NCI-H2196 (cell line): ENCODE measurements around the gene CYP2S1.

Experiments
- DNase-seq: peaks from one replicate; lab custom pipeline; 2025; ENCODE audit not compliant: unreplicated experiment; lab: John Stamatoyannopoulos, UW

The CYP2S1 gene

DNA sequence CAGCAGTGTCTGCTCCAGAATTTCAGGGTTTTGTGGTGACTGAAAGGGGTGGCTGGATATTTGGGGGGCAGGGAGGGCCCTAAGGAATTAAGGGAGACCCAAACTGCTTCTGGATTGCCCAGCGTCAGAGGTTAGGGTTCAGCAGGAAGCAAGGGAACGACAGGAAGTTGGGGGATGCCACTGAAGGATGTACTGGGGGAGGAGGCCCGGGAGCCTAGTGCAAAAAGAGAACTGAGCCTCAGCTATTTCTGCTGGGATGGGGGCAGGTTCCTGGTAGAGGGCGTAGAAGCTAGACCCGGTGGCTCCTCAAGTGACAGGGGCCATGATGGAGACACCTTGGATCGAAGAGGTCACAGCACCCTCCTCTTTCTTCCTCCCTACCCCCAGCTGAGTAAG is 1.1 kb downstream of the CYP2S1 start:
- DNase-seq = no peak

DNA sequence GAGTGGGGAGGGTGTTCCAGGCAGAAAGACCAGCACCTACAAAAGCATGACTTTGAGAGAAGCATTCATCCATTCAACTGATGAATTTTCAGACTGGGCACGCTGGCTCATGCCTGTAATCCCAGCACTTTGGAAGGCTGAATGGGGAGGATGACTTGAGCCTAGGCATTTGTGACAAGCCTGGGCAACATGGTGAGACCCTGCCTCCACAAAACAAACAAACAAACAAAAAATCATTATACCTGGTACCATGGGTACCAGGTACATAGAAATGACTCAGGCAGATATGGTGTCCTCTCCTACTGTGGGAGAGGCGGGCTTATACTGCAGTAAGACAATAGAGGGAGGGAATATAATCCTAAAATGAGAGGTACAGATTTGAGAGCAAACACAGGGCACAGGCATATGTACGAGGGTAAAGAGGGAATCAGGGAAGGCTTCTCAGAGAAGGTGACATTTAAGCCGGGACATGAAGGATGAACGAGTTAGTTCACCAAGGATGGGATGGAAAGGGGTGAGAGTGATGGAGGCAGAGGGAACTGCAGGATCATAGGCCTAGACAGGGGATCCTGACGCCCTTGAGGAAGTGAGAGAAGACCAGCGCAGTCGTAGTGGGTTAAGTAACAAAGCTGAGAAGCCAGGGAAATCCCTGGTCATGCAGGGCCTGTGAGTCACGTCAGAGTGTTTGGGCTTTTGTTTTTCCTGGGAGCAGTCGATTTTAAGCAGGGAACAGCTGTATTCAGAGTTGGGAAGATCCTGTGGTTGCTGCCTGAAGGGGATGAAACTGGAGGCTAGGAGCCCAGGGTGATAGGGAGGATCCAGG is 2.9 kb downstream of the CYP2S1 start:
- DNase-seq = no peak

DNA sequence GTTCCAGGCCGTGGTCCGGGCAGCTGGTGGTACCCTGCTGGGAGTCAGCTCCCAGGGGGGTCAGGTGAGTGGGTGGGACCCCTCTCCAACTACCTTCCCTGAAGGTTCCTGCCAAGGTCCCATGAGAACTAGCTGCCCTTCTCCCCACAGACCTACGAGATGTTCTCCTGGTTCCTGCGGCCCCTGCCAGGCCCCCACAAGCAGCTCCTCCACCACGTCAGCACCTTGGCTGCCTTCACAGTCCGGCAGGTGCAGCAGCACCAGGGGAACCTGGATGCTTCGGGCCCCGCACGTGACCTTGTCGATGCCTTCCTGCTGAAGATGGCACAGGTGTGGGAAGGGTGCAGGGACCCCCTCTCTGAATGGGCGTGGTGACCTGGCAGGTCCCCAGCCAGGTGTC is 5.5 kb downstream of the CYP2S1 start:
- DNase-seq = no peak

DNA sequence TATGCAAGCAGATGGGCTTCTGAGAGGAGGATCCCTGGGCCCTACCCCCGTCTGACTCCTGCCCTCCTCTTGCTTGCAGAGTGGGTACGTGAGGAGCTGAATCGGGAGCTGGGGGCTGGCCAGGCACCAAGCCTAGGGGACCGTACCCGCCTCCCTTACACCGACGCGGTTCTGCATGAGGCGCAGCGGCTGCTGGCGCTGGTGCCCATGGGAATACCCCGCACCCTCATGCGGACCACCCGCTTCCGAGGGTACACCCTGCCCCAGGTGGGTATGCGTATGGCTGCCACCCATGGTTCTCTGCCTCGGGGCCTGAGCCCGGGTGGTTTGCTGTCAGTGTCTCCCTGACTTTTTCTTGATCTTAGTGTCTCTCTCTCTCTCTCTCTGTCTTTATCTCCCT is 10.4 kb downstream of the CYP2S1 start:
- no peak for DNase-seq

DNA sequence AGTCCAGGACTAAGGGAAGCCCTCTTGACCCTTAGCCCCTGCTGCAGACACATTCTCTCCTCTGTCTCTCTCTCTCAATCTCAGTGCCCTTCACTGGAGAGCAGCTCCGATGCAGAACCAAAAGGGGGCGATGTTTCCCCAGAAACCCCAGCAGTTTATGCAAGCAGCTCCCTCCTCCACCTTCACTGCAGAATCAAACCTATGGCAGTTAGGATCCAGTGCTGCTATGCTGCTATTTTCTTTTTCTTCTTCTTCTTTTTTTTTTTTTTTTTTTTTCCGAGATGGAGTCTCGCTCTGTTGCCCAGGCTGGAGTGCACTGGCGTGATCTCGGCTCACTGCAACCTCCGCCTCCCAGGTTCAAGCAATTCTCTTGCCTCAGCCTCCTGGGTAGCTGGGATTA is 11.3 kb downstream of the CYP2S1 start:
- DNase-seq = peak; percentile 65

DNA sequence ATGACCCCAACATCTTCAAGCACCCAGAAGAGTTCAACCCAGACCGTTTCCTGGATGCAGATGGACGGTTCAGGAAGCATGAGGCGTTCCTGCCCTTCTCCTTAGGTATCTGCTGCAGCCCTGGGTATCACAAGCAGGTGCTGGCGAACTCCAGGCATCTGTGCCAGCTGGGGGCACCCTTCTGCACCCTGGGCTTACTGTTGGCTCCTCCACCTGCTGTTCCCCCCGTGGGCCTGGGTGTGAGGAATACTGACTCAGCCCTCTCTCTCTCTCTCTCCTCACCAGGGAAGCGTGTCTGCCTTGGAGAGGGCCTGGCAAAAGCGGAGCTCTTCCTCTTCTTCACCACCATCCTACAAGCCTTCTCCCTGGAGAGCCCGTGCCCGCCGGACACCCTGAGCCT is 13.0 kb downstream of the CYP2S1 start:
- DNase-seq = peak; percentile 10

DNA sequence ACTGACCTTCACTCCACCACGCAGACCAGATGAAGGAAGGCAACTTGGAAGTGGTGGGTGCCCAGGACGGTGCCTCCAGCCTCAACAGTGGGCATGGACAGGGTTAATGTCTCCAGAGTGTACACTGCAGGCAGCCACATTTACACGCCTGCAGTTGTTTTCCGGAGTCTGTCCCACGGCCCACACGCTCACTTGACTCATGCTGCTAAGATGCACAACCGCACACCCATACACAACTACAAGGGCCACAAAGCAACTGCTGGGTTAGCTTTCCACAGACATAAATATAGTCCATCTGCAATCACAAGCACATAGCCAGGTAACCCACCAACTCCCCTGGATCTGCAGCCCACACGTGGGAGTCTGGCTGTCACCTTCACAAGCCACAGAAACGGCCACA is 13.4 kb downstream of the CYP2S1 start:
- no peak for DNase-seq

DNA sequence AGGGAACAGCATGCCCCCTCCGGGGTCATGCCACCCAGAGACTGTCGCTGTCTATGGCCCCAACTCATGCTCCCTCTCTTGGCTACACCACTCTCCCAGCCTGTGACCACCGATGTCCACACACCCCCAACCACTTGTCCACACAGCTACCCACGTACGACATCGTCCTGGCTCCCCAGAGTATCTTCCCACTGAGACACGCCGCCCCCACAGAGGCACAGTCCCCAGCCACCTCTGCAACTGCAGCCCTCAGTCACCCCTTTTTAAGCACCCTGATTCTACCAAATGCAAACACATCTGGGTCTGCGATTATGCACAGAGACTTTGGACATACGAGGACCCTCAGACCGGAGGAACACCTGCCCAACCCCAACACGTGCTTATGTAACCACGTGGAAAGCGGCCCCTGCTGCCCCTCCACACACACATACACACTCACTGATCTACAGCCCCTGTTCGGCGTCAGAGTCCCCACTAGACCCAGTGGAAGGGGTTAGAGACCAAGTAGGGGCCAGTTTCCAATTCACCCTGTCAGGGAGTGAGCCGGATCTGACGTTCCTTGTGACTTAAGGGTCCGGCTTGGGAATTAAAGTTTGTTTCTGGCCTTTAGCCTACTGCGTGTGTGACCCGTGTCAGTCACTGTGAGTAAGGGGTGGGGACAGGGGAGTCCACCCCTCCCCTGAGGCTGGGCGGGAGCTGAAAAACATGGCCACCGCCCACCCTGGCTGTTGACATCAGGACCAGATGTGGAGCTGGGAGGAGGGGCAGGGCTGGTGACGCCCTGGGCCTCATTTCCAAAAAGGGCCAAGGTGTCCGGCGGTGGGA is 14.1 kb downstream of the CYP2S1 start:
- no peak for DNase-seq

DNA sequence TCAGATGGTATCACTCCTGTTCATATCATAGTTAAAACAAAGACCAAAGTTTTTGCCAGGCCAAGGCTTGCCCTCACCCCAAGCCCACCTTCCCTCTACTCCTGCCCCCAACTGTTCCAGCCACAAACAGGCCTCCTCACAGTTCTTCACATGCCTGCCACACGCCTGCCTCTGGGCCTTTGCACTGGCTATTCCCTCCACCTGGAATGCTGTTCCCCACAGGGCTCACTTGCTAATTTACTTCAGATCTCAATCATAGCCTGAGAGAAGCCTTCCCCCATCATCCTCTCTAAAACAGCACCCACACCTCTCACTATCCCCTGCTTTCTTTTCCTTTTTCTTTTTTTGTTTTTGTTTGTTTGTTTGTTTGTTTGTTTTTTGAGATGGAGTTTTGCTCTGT is 21.1 kb downstream of the CYP2S1 start:
- DNase-seq = no peak

DNA sequence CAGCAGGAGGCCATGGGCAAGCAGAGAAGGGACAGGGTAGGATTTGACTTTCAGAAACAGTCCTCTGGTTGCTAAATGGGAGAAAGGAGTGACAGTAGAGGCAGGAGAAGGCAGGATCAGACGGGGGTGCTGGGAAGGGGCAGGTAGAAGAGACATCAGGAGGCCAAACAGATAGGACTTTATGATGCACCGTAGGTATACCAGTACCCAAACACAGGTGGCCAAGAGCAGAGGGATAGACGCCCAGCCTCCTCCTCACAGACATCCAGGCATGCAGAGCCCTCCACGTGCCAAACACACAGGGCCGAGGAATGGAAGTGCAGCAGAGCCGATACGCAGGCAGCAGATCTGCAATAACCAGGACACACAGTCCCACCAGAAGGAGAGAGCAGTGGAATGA is 24.7 kb downstream of the CYP2S1 start:
- DNase-seq = no peak

DNA sequence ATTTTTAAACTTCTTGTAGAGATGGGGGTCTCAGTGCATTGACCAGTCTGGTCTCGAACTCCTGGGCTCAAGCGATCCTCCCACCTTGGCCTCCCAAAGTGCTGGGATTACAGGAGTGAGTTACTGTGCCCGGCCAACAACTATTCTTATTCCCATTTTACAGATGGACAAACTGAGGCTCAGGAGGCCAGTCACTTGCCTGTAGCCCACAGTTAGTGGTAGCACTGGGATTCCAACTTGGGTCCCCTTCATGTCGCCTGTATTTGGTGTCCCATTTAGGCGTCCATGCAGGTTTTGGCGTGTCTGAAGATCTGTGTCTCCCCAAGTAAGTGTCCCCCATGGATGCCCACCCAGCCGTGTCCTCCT is 25.2 kb downstream of the CYP2S1 start:
- DNase-seq = no peak

DNA sequence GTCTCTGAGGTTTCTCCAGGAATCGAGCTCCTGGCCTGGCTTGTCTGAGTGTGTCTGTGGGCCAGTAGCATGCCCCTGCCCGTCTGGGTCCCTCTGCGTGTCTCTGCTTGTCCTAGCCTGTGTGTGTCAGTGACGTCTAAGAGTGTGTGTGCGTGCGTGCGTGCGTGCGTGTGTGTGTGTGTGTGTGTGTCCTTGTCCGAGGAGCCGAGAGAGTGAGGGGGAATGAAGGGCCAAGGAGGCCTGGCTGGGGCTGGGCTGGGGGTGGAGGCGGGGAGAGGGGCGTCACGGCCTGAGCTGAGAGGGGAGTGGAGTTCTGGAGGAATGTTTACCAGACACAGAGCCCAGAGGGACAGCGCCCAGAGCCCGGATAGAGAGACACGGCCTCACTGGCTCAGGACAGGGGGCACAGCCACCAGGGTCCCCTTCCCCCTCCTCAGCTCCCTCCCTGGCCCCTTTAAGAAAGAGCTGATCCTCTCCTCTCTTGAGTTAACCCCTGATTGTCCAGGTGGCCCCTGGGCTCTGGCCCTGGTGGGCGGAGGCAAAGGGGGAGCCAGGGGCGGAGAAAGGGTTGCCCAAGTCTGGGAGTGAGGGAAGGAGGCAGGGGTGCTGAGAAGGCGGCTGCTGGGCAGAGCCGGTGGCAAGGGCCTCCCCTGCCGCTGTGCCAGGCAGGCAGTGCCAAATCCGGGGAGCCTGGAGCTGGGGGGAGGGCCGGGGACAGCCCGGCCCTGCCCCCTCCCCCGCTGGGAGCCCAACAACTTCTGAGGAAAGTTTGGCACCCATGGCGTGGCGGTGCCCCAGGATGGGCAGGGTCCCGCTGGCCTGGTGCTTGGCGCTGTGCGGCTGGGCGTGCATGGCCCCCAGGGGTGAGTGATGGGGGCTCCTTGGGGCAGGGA is 25.8 kb downstream of the CYP2S1 start, which contains the start of gene AXL:
TSS of gene AXL (plus strand) at position 609 of the 893 bp plus-strand sequence. CDS start at position 779, 170 bp downstream.
- no peak for DNase-seq

DNA sequence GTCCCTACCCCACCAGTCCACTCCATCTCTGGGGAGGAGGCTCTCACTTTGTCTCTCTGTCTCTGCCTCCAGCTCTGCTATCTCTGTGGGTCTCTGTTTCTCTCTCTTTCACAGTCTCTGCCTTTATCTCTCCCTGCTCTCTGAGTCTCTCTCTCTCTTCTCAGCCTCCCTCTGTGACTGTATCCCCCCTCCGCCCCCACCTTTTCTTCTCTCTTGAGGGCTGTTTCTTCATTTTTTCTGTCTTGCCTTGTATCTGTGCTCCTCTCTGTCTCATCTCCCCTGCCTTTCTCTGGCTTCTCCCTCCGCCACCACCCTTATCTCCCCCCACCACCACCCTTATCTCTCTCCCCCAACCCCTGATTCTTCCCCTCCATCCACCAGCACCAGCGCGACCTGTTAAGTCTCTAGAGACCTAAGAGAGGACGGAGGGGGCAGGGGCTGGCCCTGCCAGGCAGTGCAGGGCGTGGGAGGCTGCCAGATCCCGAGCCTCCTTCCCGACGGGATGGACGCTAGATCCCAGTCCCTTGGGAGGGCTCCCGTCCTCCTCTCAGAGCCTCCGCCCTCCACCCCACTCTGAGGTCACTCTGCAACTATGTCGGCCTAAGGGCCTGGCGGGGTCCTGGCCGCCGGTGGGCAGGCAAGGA is 27.0 kb downstream of the CYP2S1 start:
- DNase-seq = no peak

DNA sequence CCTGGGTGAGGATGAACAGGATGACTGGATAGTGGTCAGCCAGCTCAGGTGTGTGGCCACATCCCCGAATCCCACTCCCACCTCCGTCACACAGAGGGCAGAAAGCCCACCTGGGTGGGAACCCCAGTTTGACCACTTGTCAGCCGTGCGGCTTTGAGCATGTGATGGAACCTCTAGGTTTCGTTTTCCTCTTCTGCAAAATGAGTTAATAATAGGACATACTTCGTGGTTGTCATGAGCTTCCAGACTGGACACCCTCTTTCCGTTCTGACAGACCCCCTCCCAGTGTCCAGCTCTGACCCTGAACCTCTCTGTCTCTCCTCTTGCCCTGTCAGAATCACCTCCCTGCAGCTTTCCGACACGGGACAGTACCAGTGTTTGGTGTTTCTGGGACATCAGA is 27.8 kb downstream of the CYP2S1 start:
- DNase-seq = no peak

DNA sequence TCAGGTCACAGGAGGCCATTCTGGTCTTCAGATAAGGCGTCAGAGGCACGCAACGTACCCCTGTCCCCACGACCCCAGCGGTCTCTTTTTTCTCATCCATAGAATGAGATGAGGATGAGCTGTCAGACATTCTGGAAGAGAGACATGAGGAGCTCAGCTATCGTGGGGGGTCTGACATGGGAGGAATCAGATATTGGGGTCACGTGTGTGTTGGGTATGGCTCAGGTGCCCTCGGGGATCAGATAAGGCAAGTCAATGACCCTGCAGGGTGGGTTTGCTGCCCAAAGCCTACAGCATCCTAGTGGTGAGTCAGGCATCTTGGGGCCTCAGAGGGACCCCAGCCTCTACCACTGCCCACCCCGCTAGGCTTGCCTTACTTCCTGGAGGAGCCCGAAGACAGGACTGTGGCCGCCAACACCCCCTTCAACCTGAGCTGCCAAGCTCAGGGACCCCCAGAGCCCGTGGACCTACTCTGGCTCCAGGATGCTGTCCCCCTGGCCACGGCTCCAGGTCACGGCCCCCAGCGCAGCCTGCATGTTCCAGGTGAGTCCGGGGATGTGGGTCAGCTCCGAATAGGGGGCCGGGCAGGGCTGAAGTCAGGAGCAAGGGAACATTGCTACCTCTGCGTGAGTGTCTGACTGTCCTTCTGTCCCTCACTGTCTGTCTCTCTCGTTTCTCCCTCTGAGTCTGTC is 28.6 kb downstream of the CYP2S1 start:
- DNase-seq = no peak

DNA sequence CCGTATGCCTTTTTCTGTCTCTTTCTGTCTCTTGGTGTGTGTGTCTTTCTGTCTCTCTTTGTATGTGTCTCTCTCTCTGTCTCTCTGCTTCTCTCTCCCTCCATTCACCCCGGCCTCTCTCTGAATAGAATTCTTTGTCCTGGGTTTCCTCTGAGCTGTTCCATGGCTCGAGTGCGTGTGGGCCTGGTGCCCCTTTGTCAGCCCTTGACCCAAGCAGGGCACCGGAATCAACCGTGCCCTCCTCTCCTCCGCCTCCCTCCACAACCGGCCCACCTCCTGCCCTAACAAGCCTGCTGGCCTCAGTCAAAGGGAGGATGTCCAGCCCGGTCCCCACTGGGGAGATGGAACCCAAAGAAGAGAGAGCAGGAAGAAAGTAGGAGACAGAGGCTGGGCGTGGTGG is 29.2 kb downstream of the CYP2S1 start:
- no peak for DNase-seq

DNA sequence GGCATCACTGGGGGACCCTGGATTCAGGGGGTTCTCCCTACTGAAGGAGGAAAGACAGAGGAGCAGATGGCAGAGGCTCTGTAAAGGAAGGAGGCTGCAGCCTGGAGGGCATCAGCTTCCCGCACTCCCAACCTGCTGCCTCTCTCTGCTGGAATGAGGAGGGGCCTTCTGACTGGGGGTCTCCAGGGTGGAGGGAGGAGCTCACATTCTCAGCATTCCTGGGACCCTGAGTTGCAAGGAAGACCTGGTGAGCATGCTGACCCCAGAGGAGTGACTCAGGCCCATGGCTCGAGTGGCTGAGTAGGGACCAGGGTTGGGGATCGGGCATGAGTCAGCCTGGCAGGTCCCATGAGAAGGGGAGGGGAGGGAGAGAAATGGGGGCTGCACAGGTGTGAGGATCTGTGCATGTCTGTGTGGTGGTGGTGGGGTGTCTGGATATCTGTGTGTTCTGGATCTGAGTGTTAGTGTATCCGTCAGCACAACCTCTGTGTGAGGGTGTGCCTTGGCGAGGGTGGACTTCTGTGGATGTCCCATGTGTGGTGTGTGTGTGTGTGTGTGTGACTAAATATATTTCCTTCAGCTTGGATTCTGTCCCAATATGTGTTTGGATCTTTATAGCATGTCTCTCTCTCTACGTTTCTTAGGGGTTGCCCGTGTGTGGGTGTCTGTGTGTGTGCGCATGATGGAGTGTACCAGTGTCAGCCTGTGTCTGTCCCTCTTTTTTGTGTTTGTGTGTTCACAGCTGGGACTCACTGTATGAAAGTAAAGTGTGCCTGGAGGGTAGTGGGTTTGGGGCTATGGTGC is 30.6 kb downstream of the CYP2S1 start:
- no peak for DNase-seq

DNA sequence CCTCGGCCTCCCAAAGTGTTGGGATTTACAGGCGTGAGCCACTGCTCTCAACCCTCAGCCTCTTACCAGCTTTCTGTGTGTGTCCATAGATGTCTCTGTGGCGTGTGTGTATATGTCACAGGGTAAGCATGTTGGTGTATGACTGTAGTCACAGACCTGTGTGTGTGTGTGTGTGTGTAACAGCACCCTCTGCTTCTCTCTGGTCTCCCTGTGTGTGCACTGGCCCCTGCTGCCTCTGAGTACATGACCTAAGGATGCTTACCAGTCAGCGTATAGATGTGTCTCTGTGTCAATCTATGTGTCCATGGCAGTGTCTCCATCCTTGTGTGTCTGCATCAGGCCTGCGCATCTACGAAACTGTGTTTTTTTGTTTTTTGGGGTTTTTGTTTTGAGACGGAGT is 31.6 kb downstream of the CYP2S1 start:
- DNase-seq = no peak

DNA sequence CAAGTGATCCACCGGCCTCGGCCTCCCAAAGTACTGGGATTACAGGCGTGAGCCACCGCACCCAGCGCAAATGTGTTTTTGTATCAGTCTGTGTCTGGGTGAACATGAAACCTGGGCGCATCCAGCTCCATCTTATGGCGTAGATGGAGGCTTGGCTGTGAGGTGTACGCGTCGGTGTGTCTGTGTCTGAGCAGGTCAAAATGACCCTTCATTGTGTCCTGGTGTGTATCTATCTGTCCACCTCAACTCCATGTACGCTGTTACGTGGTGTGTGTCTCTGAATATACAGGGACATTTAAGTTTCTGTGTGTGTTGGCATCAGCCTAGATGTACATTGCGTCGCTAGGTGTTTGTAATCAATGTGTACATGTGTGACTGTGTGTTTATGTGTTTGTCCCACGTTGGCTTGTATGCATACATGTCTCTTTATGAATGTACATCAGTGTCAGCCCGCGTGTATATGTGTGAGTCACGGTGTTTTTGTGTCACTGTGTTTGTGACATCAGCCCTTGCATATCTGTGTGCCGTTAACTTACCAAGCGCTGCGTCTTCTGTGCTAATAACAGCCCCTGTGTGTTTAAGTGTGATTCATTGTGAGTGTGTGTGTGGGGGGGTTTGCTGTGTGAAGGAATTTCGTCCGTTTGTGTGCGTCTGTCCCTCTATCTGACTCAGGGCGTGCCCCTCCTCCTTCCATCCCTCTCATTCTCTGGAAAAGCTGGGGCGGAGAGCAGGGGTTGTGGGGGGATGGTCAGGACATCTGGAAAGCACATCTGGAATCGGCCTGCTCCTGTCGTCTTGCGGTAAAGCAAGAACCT is 32.4 kb downstream of the CYP2S1 start:
- no peak for DNase-seq
